Activated CD4-positive, CD25-positive, alpha-beta regulatory T cell treated with anti-CD3 and anti-CD28 coated beads, Interleukin-2, amount 50 U/mL, for 72 hours (primary cell): ENCODE data around the gene RNU7-1.

Source experiments
- DNase-seq: peaks from one replicate; pipeline ENCODE4 v3.0.0; 2021

RNU7-1 gene

DNA sequence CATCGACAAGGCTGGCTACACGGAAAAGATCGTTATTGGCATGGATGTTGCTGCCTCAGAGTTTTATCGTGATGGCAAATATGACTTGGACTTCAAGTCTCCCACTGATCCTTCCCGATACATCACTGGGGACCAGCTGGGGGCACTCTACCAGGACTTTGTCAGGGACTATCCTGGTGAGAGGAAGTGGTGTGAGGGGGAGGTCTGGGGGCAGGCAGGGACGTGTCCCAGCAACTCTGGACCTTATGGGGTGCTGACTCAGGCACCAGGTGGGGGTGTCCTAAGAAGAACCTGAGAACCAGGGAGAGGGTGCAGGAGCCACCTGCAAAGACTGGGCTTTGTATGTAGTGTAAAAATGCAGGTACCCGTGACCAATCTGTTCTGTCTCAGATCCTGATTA, 24.0 kb upstream of the RNU7-1 start:
- no peak for DNase-seq

DNA sequence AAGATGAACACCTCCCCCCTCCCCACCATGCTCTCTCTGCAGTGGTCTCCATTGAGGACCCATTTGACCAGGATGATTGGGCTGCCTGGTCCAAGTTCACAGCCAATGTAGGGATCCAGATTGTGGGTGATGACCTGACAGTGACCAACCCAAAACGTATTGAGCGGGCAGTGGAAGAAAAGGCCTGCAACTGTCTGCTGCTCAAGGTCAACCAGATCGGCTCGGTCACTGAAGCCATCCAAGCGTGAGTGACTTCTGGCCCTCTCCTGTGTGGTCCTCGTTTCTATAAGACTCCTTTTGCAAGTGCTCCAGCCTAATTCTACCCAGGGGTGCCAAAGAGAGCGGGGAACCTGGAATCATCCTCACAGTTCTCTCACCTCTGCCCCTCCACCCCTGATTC, 22.1 kb upstream of the RNU7-1 start:
- DNase-seq: no peak

DNA sequence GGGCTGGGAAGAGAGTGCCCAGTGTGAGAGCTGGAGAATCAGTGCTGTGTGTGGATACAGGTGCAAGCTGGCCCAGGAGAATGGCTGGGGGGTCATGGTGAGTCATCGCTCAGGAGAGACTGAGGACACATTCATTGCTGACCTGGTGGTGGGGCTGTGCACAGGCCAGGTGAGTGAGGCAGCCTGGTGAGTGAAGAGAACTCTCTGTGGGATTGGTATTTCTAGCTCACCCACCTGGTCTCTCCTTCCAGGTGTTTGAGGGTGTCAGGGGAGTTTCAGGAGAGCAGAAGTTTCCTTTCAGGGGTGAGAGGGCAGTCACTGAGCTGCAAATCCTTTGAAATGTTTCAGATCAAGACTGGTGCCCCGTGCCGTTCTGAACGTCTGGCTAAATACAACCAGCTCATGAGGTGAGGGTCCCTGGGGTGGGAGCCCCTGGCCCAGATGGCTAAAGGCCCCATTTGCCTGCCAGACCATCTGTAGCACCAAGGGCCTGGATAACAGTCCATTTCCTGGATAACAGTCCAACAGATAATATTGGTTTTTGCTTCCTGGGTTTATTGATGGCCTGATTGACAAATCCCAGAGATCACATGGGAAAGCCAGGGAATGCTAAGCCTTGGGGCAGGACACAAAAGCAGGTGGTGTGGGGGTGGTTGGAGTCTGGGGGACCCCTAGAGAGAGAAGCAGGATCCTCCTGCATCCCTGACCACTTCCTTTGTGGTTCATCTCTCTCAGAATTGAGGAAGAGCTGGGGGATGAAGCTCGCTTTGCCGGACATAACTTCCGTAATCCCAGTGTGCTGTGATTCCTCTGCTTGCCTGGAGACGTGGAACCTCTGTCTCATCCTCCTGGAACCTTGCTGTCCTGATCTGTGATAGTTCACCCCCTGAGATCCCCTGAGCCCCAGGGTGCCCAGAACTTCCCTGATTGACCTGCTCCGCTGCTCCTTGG, 21.3 kb upstream of the RNU7-1 start:
- no peak for DNase-seq

DNA sequence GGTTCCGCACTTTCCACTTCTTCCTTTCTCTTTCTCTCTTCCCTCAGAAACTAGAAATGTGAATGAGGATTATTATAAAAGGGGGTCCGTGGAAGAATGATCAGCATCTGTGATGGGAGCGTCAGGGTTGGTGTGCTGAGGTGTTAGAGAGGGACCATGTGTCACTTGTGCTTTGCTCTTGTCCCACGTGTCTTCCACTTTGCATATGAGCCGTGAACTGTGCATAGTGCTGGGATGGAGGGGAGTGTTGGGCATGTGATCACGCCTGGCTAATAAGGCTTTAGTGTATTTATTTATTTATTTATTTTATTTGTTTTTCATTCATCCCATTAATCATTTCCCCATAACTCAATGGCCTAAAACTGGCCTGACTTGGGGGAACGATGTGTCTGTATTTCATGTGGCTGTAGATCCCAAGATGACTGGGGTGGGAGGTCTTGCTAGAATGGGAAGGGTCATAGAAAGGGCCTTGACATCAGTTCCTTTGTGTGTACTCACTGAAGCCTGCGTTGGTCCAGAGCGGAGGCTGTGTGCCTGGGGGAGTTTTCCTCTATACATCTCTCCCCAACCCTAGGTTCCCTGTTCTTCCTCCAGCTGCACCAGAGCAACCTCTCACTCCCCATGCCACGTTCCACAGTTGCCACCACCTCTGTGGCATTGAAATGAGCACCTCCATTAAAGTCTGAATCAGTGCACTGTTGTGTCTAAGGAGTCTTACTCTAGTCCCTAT, 20.4 kb upstream of the RNU7-1 start:
- no peak for DNase-seq

DNA sequence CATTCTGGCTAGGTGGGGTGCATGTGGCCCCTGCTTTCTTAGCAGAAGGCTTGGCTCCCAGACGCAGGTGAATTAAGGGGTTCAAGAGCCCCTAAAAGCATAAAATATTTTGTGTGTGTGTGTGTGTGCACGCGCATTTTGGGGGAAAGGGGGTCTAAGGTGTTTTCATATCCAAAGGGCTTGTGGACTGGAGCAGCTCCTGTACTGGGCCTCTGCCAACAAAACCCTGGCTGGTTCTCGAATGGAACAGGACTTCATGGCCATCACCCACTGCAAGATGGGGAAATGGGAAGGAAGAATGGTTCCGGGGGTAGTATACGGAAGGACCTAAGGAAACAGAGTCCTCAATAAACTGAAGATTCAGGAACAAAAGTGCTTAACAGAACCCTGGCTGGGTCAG, 19.8 kb upstream of the RNU7-1 start:
- DNase-seq: no peak

DNA sequence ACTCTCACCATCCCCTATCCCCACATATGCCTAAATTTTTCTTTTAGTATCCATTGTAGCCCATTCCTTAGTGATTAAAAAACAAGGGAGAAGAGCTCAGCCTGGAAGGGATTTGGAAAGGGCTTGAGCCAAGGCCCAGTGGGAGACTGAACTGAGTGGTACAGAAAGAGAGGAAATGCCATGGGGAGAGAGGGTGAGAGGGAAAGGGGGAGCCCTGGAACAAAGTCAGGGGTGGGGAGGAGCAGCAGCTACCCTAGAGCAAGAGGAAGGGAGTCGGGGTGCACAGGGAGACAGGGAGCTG, 18.4 kb upstream of the RNU7-1 start:
- DNase-seq: no peak

DNA sequence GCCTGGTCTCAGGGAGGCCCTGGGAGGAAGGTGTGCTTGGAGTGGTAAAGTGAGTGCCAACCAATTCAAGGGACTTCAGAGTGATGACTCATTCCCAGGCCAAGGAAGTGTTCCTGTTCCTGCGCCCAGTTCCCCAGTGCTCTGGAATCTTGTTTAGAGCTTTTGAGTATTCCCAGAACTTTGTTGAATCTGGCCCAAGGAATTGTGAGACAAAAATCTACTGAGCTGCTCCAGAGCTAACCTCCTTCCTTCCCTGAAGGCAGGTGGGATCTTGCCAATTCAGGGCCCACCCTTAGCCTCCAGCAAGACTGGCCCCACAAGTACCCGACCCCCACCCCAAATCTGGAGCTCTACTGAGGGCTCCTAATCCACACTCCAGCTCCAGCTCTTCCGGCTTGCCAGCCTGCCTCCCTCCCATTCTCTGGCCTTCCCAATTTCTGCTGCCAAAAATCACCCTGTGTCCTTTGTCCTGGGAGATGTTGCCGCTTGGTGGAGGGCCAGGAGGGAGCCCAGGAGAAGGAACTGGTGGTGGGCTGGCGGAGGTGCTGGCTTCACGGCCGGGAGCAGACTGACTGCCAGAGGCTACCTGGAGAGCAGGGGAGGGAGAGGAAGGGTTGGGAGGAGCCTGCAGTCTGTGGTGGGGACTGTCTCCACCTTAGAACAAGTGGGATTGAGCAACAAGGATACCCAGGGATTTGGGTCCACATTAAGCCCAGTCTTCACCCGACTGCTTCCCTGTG, 17.9 kb upstream of the RNU7-1 start:
- DNase-seq: no peak

DNA sequence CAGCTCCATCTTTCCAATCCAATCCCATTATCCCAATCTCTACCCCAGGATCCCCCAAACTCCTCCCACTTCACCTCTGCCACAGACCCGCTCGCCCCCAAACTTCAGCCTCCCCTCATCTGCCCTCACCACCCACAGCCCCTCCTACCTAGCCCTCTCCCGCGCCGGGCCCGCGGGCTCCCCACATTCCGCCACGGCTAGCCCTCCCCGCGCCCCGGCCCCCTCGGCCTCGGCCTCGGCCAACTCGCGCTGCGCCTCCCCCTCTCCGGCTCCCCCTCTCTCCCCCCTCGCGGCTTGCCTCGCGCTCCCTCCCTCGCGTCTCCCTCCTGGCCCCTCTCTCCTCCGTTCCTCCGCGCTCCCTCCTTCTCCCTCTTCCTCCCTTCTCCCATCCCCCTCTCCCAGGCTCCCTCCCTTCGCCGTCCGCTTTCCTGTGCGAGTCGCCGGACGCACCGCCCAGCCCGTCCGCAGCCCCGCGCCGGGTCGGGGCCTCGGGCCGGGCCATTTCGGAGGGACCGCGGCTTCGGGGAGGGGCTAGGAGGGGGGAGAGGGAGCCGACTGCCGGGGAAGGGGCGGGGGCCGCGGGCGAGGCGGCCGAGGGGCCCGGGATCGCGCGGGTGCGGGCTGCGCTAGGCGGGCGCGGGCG, 16.1 kb upstream of the RNU7-1 start, which contains the start of gene ATN1:
ATN1 (plus strand) TSS at position 581 of the 643 bp plus-strand sequence. CDS start 6,043 bp downstream, outside the sequence.
- DNase-seq: peak; percentile 57

DNA sequence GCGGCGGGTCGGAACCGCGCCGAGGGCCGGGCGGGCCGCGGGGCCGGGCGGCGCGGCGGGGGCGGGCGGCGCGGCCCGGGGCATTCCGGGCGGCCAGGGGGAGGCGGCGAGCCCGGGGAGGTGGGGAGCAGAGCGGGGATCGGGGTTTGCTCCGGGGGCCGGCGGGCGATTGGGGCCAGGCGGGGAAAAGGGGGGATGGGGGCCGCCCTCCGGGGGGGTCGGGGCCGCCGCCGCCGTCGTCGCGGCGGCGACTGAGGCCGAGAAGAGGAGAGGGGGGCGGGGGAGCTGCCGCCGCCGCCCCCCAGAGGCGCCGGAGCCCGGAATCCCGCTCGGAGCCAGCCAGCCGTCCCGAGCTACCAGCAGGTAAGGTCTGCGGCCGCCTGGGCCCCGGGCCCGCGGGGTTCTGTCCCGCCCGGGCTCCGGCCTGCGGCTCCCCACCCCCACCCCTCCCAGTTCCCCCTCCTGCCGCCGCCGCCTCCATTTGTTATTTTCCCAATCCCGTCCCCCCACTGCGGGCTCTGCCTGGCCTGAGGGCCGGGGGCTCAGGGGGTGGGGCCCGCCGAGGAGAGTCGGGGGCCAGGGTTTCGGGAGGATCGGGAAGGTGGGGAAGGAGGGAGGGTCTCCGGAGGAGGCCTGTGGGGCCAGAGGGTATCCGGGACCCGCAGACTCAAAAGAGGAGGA, 15.5 kb upstream of the RNU7-1 start:
- DNase-seq: no peak

DNA sequence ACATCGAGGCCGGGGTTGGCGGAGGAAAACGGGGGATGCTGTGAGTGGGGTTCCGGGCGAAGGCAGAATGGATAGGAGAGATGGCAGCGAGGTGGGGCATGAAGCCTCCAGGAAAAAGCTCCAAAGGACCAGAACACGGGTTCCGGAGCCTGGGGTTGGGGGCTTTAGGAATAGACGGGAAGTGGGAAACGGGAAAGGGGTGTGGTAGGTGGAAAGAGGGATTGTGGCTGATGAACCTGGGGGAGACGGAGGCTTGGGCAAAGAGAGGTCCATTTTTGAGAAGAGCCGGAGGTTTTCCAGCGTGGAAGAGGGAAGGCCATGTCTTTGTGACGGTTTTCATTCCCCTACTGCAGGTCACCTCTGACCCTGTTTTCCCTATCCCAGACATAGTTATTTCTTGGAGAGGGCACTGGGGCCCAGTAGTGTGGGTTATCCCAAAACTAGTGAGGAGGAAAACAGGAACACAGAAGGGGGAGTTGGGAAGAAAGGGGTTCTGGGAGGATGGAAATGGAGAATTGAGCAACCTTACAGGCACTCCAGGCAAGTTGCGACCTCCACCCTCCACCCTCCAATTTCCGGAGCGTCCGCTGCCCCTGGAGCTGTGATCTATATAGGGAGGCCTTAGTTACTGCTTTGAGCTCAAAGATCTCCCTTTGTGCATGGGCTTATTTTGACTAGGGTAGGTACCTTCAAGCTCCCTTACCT, 14.8 kb upstream of the RNU7-1 start:
- DNase-seq: no peak

DNA sequence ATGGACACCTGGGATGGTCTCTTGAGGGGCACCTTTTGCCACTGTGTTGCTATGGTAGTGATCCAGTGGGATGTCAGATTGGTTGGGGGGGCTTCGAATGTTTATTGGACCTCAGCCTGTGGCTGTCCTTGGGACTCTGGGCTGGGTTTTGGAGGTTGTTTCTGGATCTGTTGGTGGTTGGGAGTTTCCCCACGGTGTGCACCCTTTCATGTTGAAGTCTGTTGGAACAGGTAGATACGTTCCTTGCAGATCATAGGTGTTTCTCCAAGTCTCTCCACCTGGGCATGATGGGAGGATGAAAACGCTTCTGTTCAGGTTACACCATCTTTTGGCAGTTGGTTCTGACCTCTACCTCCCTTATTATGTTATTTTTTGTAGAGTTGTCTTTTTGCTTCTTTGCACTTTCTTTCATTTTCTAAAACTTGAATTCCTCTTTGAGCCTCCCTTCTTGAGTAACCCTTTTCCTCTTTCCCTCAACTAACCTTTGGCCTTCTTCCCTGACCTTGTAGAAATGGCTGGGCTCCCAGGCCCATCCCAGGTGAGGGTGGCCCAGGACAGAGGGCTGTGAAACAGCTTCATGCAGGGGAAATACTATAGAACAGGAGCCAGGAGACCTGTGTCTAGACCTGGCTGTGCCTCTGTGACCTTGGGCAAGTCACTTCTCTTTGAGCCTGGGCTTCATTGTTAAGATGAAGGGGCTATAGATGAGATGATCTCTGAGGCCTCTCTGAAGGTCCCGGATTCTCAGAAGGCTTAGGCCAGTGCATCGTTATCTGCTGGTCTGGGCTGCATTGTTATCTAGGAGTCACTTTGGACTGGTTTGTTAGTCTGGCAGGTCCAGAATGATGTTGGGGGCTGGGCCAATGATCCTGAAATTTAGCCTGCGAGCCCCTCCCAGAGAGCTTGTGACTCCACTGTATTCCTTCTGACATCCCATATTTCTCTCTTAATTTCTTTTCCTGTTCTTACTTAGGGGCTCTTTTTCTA, 13.9 kb upstream of the RNU7-1 start:
- DNase-seq: no peak

DNA sequence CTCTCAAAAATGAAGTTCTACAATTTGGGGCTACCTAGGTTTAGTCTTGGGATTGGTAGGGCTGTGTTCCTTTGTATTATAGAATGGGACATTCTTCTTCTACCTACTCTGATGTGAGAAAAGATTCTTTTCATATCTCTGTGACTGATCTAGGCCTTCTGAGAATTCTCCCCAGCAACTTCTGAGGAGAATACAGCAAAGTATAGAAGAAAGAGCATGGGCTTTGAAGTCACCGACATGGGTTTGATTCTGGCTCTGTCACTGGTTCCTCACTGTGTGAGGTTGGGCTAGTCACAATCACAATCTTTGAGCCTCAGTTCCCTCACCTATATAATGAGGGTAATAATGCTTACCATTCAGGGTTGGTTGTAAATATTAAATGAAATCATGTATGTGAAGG, 10.8 kb upstream of the RNU7-1 start:
- no peak for DNase-seq

DNA sequence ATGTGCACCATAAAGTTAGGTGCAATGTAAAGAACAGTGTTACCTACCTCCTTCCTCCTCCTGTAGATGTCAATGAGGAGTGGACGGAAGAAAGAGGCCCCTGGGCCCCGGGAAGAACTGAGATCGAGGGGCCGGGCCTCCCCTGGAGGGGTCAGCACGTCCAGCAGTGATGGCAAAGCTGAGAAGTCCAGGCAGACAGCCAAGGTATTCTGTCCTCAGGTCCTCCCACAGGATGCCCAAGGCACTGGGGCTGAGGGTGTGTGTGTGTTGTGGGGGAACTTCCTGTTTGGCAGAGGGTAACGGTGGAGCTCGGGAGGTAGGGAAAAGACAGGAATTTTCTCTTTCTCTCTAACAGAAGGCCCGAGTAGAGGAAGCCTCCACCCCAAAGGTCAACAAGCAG, 9.5 kb upstream of the RNU7-1 start:
- DNase-seq: no peak

DNA sequence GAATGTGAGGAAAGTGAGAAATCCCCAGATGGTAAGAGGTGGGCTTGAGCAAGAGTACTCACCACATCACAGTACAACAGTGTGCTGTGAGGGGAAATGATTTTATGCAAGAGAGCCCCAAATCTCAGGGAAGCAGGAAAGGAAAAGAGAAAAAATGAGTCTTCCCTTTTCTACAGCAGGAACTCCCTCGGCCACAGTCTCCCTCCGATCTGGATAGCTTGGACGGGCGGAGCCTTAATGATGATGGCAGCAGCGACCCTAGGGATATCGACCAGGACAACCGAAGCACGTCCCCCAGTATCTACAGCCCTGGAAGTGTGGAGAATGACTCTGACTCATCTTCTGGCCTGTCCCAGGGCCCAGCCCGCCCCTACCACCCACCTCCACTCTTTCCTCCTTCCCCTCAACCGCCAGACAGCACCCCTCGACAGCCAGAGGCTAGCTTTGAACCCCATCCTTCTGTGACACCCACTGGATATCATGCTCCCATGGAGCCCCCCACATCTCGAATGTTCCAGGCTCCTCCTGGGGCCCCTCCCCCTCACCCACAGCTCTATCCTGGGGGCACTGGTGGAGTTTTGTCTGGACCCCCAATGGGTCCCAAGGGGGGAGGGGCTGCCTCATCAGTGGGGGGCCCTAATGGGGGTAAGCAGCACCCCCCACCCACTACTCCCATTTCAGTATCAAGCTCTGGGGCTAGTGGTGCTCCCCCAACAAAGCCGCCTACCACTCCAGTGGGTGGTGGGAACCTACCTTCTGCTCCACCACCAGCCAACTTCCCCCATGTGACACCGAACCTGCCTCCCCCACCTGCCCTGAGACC, 8.0 kb upstream of the RNU7-1 start:
- no peak for DNase-seq

DNA sequence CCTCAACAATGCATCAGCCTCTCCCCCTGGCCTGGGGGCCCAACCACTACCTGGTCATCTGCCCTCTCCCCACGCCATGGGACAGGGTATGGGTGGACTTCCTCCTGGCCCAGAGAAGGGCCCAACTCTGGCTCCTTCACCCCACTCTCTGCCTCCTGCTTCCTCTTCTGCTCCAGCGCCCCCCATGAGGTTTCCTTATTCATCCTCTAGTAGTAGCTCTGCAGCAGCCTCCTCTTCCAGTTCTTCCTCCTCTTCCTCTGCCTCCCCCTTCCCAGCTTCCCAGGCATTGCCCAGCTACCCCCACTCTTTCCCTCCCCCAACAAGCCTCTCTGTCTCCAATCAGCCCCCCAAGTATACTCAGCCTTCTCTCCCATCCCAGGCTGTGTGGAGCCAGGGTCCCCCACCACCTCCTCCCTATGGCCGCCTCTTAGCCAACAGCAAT, 7.4 kb upstream of the RNU7-1 start:
- no peak for DNase-seq

DNA sequence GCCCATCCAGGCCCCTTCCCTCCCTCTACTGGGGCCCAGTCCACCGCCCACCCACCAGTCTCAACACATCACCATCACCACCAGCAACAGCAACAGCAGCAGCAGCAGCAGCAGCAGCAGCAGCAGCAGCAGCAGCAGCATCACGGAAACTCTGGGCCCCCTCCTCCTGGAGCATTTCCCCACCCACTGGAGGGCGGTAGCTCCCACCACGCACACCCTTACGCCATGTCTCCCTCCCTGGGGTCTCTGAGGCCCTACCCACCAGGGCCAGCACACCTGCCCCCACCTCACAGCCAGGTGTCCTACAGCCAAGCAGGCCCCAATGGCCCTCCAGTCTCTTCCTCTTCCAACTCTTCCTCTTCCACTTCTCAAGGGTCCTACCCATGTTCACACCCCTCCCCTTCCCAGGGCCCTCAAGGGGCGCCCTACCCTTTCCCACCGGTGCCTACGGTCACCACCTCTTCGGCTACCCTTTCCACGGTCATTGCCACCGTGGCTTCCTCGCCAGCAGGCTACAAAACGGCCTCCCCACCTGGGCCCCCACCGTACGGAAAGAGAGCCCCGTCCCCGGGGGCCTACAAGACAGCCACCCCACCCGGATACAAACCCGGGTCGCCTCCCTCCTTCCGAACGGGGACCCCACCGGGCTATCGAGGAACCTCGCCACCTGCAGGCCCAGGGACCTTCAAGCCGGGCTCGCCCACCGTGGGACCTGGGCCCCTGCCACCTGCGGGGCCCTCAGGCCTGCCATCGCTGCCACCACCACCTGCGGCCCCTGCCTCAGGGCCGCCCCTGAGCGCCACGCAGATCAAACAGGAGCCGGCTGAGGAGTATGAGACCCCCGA, 6.8 kb upstream of the RNU7-1 start:
- peak; percentile 49 for DNase-seq

DNA sequence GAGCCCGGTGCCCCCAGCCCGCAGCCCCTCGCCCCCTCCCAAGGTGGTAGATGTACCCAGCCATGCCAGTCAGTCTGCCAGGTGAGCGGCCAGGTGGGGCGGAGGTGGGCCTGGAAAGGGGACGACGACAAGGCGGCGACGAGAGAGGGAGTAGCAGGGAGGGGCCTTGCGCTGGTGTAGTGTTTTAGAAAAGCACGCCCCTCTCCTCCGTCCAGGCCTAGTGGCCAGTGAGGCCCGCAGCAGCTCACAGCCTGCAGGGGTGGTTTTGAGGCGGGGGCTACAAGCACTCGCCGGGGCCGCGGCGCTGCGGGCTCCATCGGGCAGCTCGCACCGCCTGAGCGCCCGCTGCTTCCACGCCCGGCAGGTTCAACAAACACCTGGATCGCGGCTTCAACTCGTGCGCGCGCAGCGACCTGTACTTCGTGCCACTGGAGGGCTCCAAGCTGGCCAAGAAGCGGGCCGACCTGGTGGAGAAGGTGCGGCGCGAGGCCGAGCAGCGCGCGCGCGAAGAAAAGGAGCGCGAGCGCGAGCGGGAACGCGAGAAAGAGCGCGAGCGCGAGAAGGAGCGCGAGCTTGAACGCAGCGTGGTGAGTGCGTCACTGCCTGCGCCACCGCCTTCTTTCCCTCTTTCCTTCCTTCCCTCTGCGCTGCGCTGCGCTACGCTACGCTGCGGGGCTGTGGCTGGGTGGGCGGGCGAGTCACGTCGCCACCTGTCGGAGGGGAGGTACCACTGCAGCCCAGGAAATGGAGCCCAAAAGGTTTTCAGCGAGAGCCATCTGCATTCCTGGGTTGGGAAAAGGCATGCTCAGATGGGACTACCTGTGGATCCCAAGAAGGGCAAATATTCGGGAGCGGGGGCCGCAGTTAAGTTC, 5.9 kb upstream of the RNU7-1 start:
- DNase-seq: peak; percentile 93
